Stimulated activated CD4-positive, alpha-beta T cell treated with anti-CD3 and anti-CD28 coated beads, Interleukin-15, amount 100 ng/mL, for 1 hour (primary cell): ENCODE data around the gene OSBPL5.

Experiments
- DNase-seq, 2 donors: peaks; one replicate each; pipeline ENCODE4 v3.0.0-alpha.2; 2020; ENCODE audit warnings: low read depth in 1 of 2, low spot score in 1 of 2

The OSBPL5 gene

DNA sequence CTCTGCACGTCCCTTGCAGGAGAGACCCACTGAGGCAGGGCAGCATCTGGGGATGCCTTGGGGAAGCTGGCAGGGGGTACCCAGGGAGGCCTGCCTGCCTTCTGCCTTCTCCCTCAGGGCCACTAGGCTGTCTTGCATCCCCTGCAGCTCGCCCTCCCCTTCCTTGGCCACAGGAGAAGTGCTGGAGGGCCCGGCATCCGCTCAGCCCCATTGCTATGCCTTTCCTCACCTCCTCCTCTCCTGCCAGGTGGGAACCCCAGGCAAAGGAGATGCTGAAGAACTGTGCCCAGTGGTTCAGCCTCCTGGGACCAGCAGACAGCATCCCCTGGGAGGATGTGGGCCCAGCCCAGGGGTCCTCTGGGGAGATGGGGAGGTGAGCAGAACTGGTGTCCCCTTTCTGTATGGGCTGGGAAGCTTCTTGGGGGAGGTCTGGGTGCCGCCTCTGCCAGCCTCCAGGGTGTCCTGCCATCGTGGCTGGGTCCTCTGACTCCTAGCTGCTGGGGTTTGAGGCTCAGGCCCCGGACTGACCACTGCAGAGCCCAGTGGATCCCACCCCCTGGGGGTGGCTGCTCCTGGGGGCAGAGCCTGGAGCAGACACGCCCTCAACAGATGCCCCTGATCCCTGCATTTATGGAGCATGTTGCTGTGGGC, 32.9 kb upstream of the OSBPL5 start:
- no peak for DNase-seq

DNA sequence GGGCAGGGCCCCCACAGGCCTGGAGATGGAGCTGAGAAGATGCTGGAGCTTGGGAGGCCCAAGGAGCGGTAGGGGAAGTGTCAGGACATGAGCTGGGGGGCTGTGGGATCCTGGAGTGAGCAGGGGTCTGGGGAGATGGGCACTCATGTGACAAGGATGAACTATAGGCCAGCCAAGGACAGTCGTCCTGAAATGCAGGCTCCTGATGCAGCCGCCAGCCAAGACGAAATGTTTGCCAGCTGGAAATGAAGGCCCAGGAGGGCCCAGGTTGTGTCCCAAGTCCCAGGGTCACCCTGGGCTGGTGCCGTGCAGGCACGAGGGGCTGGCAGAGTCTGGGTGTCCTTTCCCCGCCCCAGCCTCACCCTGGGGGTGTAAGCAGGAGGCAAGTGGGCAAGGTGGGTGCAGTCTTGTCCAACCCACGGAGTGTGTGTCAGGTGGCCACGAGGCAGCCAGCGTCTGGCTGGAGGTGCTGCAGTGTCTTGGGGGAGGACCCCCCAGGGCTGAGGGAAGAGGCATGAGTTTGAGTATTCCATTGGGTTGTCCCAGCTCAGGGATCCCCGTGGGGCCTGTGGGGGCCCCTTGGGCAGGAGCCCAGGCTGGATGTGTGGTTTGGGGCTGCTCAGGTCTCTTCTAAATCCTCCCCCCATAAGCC, 32.1 kb upstream of the OSBPL5 start:
- DNase-seq = no peak

DNA sequence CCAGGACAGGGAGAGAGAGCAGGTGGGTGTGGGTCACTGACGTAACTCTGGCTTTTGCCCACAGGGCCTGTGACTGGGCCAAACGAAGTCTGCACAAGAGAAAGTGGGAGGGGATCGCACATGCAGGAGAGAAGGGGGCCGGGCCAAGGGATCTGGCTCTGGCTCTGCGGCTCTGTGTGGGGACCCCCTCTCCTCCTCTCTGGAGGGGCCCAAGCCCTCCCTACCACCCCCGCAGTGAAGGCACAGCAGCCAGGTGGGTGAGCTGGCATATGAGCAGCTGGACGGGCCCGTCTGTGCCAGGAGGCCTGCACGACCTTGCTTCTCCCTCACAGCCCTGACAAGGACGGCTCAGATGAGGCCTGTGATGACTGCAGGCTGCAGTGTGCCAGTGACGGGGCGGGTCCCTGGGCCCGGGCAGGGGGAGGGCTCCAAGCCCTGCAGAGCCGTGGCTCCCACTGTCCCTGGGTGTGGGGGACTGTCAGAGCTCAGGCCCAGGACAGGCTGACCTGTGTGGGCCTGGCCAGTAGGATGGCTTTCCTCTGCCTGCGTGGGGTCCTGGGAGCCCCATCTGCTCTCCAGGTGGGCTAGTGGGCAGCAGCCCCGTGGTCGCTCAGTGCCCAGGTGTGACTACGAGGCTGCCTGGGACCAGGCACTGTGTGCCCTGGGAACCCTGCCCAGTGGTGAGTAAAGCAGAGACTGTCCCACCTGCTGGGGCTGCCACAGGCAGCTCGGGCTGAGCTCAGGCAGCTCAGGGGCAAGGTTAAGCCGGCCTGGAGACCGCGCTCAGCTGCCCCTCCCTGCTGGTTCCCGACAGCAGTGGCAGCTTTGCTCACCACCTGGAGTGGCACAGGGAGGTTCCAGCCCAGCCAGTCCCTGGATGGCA, 31.3 kb upstream of the OSBPL5 start:
- DNase-seq = no peak

DNA sequence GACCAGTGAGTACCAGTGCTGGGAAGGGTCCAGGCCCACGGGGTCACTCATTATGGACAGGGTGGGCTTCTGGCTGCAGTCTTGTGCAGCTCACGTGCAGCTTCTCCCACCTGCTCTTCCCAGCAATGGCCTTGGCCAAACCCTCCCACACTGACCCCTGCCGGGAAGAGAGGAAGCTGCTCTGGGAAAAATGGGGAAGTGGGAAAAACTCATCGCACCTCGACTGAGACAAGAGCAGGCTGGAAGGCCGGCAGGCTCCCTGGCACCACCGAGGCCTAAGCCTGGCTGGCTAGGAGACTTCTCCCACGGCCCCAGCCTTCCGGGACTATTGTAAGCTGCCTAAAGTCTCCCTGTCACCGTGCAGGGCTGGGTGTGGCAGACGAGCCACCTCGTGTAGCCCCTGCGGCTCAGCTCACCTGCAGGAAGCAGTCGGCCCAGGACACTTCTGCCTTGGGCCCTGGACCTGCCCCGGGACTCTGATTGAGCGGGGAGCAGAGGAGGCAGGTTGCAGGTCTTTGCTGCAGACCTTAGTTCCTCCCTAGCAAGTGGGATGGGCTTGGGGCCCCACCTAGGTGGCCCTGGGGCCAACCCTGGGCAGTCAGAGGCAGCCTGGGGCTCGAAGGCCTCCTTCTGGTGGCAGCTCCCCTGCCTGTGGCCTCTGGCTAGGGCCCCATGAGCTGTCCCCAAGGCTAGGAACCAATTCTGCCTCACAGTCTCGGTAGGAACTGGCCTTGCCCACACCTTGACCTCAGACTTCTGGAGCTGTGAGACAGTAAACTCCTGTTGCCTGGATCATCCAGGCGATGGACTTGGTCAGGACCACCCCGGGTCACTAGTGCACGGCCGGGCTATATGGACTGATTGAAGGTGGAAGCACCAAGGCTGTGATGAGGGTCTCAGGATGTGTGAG, 30.4 kb upstream of the OSBPL5 start:
- no peak for DNase-seq

- no peak for DNase-seq
Measured at GRCh38 chr11:3194016-3194816, 29.1 kb upstream of the OSBPL5 start.

- no peak for DNase-seq
Measured at GRCh38 chr11:3193373-3194015, 28.4 kb upstream of the OSBPL5 start.

DNA sequence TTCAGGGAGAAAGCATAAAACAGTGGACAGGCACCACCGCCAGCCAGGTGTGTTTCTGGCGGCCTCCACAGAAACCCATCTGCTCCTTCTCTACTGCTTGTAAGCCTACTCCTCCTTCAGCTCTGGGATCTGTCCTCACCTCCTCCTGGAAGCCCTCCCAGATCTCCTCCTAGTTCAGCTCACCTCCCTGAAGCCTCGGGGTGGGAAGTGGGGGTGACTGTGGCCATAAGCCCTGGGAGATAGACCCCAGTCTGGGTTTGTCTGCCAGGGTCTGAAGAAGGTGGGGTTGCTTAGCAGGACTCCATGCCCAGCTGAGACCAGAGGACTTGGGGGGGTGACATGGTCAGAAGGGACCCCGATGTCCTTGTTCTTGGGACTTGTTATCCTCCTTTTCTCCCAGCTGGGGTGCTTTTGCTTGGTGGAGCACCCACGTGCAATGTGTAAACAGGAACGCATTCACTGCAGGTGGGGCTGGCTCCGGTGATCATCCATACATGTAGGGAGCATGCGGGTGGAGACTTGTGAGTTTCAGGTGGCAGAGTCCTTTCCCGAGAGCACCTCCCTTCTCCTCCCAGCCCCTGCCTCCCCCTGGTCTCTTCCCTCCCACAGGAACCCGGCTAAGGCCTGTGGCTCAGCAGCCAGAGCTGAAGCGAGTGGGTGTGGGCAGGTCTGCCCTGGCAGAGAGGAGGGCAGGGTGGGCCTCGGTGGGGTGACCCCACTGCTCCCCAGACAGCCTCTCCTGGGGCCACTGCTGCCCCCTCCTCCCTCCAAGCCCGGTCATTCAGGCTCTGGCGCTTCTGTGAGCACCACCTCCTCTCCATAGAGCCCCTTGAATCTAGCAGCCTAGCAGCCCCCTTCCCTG, 27.6 kb upstream of the OSBPL5 start:
- DNase-seq = no peak

DNA sequence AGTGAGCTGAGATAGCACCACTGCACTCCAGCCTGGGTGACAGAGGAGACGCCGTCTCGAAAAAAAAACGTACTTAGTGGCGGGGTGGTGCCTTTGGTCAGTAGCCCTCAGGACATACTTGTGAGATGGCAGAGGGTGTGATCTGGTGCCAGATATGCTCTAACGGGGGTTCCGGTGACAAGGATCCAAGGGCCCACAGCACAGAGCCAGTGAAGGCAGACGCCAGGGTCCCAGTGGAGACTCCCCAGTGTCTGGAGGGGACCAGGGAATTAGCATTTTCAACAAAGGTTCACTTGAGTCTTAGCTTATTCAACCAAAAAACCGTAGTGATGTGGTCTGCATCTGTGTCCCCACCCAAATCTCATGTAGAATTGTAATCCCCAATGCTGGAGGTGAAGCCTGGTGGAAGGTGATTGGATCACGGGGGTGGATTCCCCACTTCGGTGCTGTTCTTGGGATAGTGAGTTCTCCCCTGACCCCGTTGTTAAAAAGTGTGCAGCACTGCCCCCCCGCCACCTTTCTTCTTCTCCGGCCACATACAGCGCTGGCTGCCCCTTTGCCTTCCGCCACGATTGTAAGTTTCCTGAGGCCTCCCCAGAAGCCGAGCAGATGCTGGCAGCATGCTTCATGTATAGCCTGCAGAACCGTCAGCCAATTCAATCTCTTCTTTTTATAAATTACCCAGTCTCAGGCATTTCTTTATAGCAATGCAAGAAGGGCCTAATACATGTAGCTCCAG, 26.6 kb upstream of the OSBPL5 start:
- no peak for DNase-seq

- DNase-seq = no peak
Measured at GRCh38 chr11:3190600-3190999, 25.5 kb upstream of the OSBPL5 start.

DNA sequence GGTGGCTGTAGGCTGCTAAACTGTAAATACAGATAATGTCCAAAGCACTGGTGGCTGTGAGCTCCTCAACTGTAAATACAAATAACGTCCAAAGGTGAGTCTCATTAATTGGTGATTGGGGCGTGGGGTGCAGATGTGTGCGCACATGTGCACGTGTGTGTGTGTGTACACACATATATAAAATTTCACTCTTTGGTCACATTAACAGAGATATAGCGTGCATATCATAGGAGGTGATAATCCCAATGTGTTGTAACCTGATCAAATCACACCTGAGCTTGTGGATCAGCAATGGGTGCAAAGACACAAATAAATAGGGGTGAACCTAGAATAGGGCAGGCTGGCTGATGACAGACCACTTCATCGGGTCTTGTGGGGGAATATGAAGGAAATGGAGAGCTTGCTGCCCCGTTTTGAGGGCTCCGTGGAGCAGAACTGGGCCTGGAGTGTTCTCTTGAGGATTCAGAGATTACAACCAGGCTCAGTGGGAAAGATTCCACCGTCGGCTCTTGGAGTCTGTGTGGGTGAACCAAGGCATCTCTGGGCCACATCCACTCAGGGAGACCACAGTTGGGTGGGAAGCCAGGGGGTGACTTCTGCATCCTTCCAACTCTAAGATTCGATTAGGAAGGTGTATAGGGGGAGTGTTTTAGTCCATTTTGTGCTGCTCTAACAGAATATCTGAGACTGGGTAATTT, 24.9 kb upstream of the OSBPL5 start:
- DNase-seq = no peak

DNA sequence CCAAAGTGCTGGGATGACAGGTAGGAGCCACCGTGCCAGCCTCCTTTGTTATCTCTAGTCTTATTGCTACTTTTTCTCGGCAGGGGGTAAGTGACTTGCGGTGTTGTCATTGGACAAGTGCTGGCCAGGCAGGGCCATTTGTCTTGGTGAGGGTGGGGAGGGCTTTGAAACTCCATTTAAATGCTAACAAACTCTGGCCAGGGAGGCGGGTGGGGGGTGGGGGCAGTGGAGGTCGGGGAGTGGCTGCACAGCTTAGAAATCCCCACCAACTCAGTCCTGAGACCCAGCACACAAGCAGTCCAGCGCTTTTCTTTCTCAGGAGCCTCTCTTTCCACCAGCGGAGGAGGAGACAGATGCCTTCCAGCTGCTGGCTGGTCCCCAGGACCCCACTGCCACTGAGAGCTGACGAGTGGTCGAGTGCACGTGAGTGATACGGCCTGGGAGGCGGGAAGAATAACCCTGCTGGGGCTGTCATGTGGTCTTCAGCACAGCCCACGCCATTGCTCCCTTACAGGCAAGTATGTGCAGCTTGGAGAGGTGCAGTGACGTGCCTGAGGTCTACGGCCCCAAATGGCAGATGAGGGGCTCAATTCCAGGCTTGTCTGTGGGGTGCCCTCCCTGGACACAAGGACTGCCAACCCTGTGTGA, 24.2 kb upstream of the OSBPL5 start:
- no peak for DNase-seq

DNA sequence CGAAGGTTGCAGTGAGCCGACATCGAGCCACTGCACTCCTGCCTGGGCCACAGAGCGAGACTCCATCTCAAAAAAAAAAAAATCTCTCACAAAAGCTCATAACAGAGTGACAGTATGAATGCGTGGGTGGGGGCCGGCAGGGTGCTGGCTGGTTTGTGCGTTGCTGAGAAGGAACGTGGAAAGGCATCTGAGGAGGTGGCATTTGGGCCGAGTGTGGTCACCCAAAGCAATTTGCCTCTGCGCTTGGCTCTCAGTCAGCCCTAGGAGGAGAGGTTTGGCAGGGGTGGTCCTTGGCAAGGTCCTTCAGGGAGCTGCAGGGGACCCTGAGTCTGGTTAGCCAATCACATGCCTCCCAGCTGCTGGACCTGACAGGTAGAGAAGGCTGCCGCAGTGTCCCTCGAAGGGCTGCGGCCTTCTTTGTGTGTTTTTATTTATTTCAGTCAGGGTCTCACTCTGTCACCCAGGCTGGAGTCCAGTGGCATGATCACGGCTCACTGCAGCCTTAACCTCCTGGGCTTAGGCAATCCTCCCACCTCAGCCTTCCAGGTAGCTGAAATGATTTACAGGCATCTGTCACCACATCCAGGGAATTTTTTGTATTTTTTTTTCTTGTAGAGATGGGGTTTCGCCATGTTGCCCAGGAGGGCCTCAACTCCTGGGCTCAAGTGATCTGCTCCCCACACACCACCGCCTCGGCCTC, 23.5 kb upstream of the OSBPL5 start:
- no peak for DNase-seq

GRCh38 chr11:3186166-3186953, 21.2 kb upstream of the OSBPL5 start:
- DNase-seq = no peak

DNA sequence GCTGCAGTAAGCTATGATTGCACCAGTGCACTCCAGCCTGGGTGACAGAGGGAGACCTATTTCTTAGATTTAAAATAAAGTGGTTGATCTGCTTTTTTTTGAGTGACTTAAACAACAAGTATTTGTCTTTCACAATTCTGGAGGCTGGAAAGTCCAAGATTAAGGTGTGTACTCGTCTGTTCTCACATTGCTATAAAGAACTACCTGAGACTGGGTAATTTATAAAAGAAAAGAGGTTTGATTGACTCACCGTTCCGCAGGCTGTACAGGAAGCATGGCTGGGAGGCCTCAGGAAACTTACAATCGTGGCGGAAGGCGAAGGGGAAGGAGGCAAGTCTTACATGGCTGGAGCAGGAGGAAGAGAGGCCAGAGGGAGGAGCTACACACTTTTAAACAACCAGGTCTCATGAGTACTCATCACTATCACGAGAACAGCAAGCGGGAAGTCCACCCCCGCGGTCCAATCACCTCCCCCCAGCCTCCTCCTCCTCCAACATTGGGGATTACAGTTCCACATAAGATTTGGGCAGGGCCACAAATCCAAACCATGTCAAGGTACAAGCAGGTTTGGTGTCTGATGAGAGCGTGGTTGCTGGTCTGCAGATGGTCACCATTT, 19.7 kb upstream of the OSBPL5 start:
- DNase-seq = no peak

GRCh38 chr11:3183523-3183922, 18.4 kb upstream of the OSBPL5 start:
- DNase-seq = no peak
